ENCODE measurements around the gene SAPCD2.
A peak's percentile ranks its signal among the peaks of the same experiment; 100 is the strongest.

Gene SAPCD2

GRCh38 chr9:137028263-137029057 lies 41.9 kb downstream of the SAPCD2 start:
- Histone ChIP-seq H3K9me3 (replicated peaks in 1 of 11) (no peaks in the 10 kb centered on the region), H3K27me3 (no peaks in the 10 kb centered on the region), H4K20me1 (peaks cover 3 to 56% (median 42%) of the 10 kb centered on the region in 11 experiments; a peak in 18 of 22 replicates), H3K4me2 (peak overlapping the region; percentile 91 to 100 (median 98)), H3K4me3 (peak overlapping the region; percentile 65 to 84 (median 74)), H3K27ac (peak overlapping the region in 10 of 11 experiments; percentile 41 to 98 (median 94); a peak in 20 of 22 replicates), H3K36me3 (peaks cover 0 to 31% (median 7%) of the 10 kb centered on the region in 11 experiments; a peak in 9 of 22 replicates), H3K9ac (peak overlapping the region; percentile 75 to 92 (median 88)), H3K4me1 (peaks cover 50 to 94% (median 79%) of the 10 kb centered on the region in 10 experiments)
- TF ChIP-seq Cebpa-rat (IDR thresholded peaks at IDR 0.05), result no peak

- TF ChIP-seq Cebpa-rat (IDR thresholded peaks at IDR 0.05), result no peak
- peaks cover 3 to 62% (median 45%) of the 10 kb centered on the region in 11 experiments; a peak in 18 of 22 replicates for H4K20me1 ChIP-seq
- peaks cover 50 to 90% (median 76%) of the 10 kb centered on the region in 10 experiments for H3K4me1 ChIP-seq
- H3K27ac ChIP-seq, result peak within 1 kb of the TSS in 10 of 11 experiments; percentile 41 to 98 (median 94); a peak in 20 of 22 replicates
- H3K9ac ChIP-seq, result peak within 1 kb of the TSS; percentile 75 to 92 (median 88)
- H3K9me3 ChIP-seq (replicated peaks in 1 of 11), result no peaks in the 10 kb centered on the region
- no peaks in the 10 kb centered on the region for H3K27me3 ChIP-seq
- peak within 1 kb of the TSS; percentile 91 to 100 (median 98) for H3K4me2 ChIP-seq
- H3K36me3 ChIP-seq, result peaks cover 0 to 35% (median 7%) of the 10 kb centered on the region in 11 experiments; a peak in 9 of 22 replicates
- peak within 1 kb of the TSS; percentile 65 to 84 (median 74) for H3K4me3 ChIP-seq
Observed at GRCh38 chr9:137027369-137028262, 42.7 kb downstream of the SAPCD2 start, which contains the start of gene ABCA2. TSS of gene ABCA2 (minus strand) at chr9:137028237. CDS start at chr9:137028140, 97 bp downstream.

GRCh38 chr9:137026828-137027227 lies 43.5 kb downstream of the SAPCD2 start:
- Histone ChIP-seq H3K4me3 (peak overlapping the region in 9 of 10 experiments; percentile 65 to 84 (median 74); a peak in 17 of 20 replicates), H3K36me3 (peaks cover 0 to 40% (median 12%) of the 10 kb centered on the region in 11 experiments; a peak in 13 of 22 replicates), H3K4me2 (peak overlapping the region; percentile 91 to 100 (median 98)), H3K9me3 (replicated peaks in 1 of 11) (no peaks in the 10 kb centered on the region), H3K4me1 (peaks cover 50 to 87% (median 72%) of the 10 kb centered on the region in 10 experiments), H3K27ac (peak overlapping the region in 7 of 11 experiments; percentile 88 to 98 (median 96); a peak in 11 of 22 replicates), H4K20me1 (peaks cover 3 to 67% (median 50%) of the 10 kb centered on the region in 11 experiments; a peak in 18 of 22 replicates), H3K9ac (peak overlapping the region in 10 of 11 experiments; percentile 75 to 92 (median 88); a peak in 19 of 22 replicates), H3K27me3 (no peaks in the 10 kb centered on the region)
- TF ChIP-seq Cebpa-rat (IDR thresholded peaks at IDR 0.05), result no peak

GRCh38 chr9:137026384-137026783 lies 44.0 kb downstream of the SAPCD2 start:
- Histone ChIP-seq H3K9ac (peak overlapping the region in 9 of 11 experiments; percentile 79 to 92 (median 89); a peak in 12 of 22 replicates), H3K4me2 (peak overlapping the region; percentile 91 to 100 (median 98)), H3K4me1 (peaks cover 49 to 82% (median 69%) of the 10 kb centered on the region in 10 experiments), H3K27ac (peak overlapping the region in 1 of 11 experiments; percentile 97; a peak in 3 of 22 replicates), H3K4me3 (peak overlapping the region in 6 of 10 experiments; percentile 34 to 81 (median 74); a peak in 4 of 20 replicates), H3K27me3 (no peaks in the 10 kb centered on the region), H4K20me1 (peaks cover 3 to 71% (median 51%) of the 10 kb centered on the region in 11 experiments; a peak in 18 of 22 replicates), H3K36me3 (peaks cover 0 to 41% (median 13%) of the 10 kb centered on the region in 11 experiments; a peak in 14 of 22 replicates), H3K9me3 (replicated peaks in 1 of 11) (no peaks in the 10 kb centered on the region)
- TF ChIP-seq Cebpa-rat (IDR thresholded peaks at IDR 0.05), result no peak

GRCh38 chr9:137025517-137025966 lies 44.8 kb downstream of the SAPCD2 start:
- no peaks in the 10 kb centered on the region for H3K27me3 ChIP-seq
- no peak for TF ChIP-seq Cebpa-rat (IDR thresholded peaks at IDR 0.05)
- peaks cover 41 to 74% (median 63%) of the 10 kb centered on the region in 10 experiments for H3K4me1 ChIP-seq
- H3K9ac ChIP-seq, result peak overlapping the region in 10 of 11 experiments; percentile 0 to 91 (median 24); a peak in 5 of 22 replicates
- H3K36me3 ChIP-seq, result peaks cover 0 to 41% (median 12%) of the 10 kb centered on the region in 11 experiments; a peak in 15 of 22 replicates
- H4K20me1 ChIP-seq, result peaks cover 3 to 80% (median 55%) of the 10 kb centered on the region in 11 experiments; a peak in 18 of 22 replicates
- H3K4me3 ChIP-seq, result peak overlapping the region in 2 of 10 experiments; percentile 31 to 34; a peak in 2 of 20 replicates
- H3K9me3 ChIP-seq (replicated peaks in 1 of 11), result no peaks in the 10 kb centered on the region
- H3K4me2 ChIP-seq, result peak overlapping the region; percentile 91 to 100 (median 98)
- H3K27ac ChIP-seq, result peak overlapping the region in 3 of 11 experiments; percentile 6 to 20 (median 20); a peak in 4 of 22 replicates

GRCh38 chr9:137023583-137023991 lies 46.8 kb downstream of the SAPCD2 start:
- no peak for TF ChIP-seq Cebpa-rat (IDR thresholded peaks at IDR 0.05)
- peak overlapping the region in 2 of 11 experiments; percentile 29 to 30; a peak in 2 of 22 replicates for H3K9ac ChIP-seq
- H4K20me1 ChIP-seq, result peaks cover 3 to 90% (median 55%) of the 10 kb centered on the region in 11 experiments; a peak in 18 of 22 replicates
- peak overlapping the region in 3 of 11 experiments; percentile 3 to 20 (median 10); a peak in 1 of 22 replicates for H3K4me2 ChIP-seq
- H3K4me3 ChIP-seq, result no peak overlapping the region
- H3K4me1 ChIP-seq, result peaks cover 30 to 71% (median 49%) of the 10 kb centered on the region in 10 experiments
- peak overlapping the region in 4 of 11 experiments; percentile 7 to 40 (median 26); a peak in 6 of 22 replicates for H3K27ac ChIP-seq
- peaks cover 0 to 47% (median 22%) of the 10 kb centered on the region in 11 experiments; a peak in 13 of 22 replicates for H3K36me3 ChIP-seq
- H3K27me3 ChIP-seq, result no peaks in the 10 kb centered on the region
- no peaks in the 10 kb centered on the region for H3K9me3 ChIP-seq (replicated peaks in 1 of 11)

GRCh38 chr9:137023157-137023556 lies 47.2 kb downstream of the SAPCD2 start:
- H3K27ac ChIP-seq, result peak overlapping the region in 2 of 11 experiments; percentile 7 to 40; a peak in 3 of 22 replicates
- peaks cover 28 to 69% (median 46%) of the 10 kb centered on the region in 10 experiments for H3K4me1 ChIP-seq
- no peak for TF ChIP-seq Cebpa-rat (IDR thresholded peaks at IDR 0.05)
- peak overlapping the region in 1 of 11 experiments; percentile 30; a peak in 1 of 22 replicates for H3K9ac ChIP-seq
- no peaks in the 10 kb centered on the region for H3K9me3 ChIP-seq (replicated peaks in 1 of 11)
- H3K27me3 ChIP-seq, result no peaks in the 10 kb centered on the region
- 0 out of 22 replicates have a peak overlapping the region, but pooled peaks of 1 of the 11 experiments have one; percentile 3 for H3K4me2 ChIP-seq
- H4K20me1 ChIP-seq, result peaks cover 3 to 87% (median 52%) of the 10 kb centered on the region in 11 experiments; a peak in 18 of 22 replicates
- peaks cover 0 to 47% (median 23%) of the 10 kb centered on the region in 11 experiments; a peak in 13 of 22 replicates for H3K36me3 ChIP-seq
- H3K4me3 ChIP-seq, result no peak overlapping the region

All from BLaER1 treated with 17β-estradiol and CSF1 and Interleukin-3, amounts not matched to agents 10 nM and 100 nM (cell line).